Liver (tissue), 9 donors: Measurements from ENCODE around the gene TAPT1. TPM values are rescaled to one million over a fixed set of nuclear protein-coding genes. Genes with fewer than 3 reads are reported as not detected.

ENCODE experiments used
- DNase-seq: peaks from one replicate; pipeline ENCODE4 v3.0.0-alpha.2; 2017; ENCODE audit warnings: low spot score
- H3K27ac ChIP-seq, 2 donors: one replicate each; pipeline ENCODE4 v1.7.0; 2013; ENCODE audit warnings: inconsistent platforms in 2 of 2, low read length in 2 of 2, control low read depth in 1 of 2, low read depth in 1 of 2, mild to moderate bottlenecking in 1 of 2
- H3K27me3 ChIP-seq, 4 donors: one replicate each; pipeline versions ENCODE4 v1.6.1 to v1.7.0; 2013; ENCODE audit warnings: low read length in 3 of 4, inconsistent platforms in 1 of 4, mild to moderate bottlenecking in 1 of 4, moderate library complexity in 1 of 4; ENCODE audit not compliant: control insufficient read depth in 4 of 4, insufficient read depth in 4 of 4
- H3K36me3 ChIP-seq, 4 donors: one replicate each; pipeline versions ENCODE4 v1.6.1 to v1.7.0; 2013; ENCODE audit warnings: low read length in 3 of 4, mild to moderate bottlenecking in 3 of 4, low read depth in 1 of 4, moderate library complexity in 1 of 4; ENCODE audit not compliant: control insufficient read depth in 4 of 4, insufficient read depth in 3 of 4
- H3K4me1 ChIP-seq, 4 donors: one replicate each; pipeline versions ENCODE4 v1.6.1 to v1.7.0; 2013; ENCODE audit warnings: low read length in 3 of 4, mild to moderate bottlenecking in 3 of 4, moderate library complexity in 1 of 4; ENCODE audit not compliant: control insufficient read depth in 4 of 4, insufficient read depth in 4 of 4
- H3K4me3 ChIP-seq, 3 donors: one replicate each; pipeline versions ENCODE4 v1.6.1 to v1.7.0; 2013; ENCODE audit warnings: low read length in 3 of 3, control low read depth in 1 of 3, low read depth in 1 of 3, mild to moderate bottlenecking in 1 of 3
- H3K9ac ChIP-seq, 2 donors: one replicate each; pipeline ENCODE4 v1.7.0; 2013; ENCODE audit warnings: low read length in 2 of 2, mild to moderate bottlenecking in 2 of 2, moderate library complexity in 2 of 2, control low read depth in 1 of 2, low read depth in 1 of 2
- H3K9me3 ChIP-seq, 4 donors: one replicate each; pipeline versions ENCODE4 v1.6.1 to v1.7.0; 2013; ENCODE audit warnings: low read length in 3 of 4; ENCODE audit not compliant: control insufficient read depth in 4 of 4
- EGR1 ChIP-seq, 2 donors: IDR thresholded peaks; 2 replicates each; pipeline ENCODE4 v1.6.1; 2016 to 2018; ENCODE audit warnings: antibody characterized with exemption in 2 of 2, low read depth in 2 of 2
- FOXA1 ChIP-seq: IDR thresholded peaks from 2 replicates; pipeline ENCODE4 v1.6.1; 2016; ENCODE audit warnings: antibody characterized with exemption
- FOXA2 ChIP-seq: IDR thresholded peaks from 2 replicates; pipeline ENCODE4 v1.6.1; 2016; ENCODE audit warnings: antibody characterized with exemption
- GABPA ChIP-seq, 2 donors: IDR thresholded peaks in 1 of 2; conservative IDR thresholded peaks in 1 of 2; 2 replicates each; pipeline ENCODE4 v1.6.1; 2016; ENCODE audit warnings: antibody characterized with exemption in 2 of 2, mild to moderate bottlenecking in 1 of 2, moderate library complexity in 1 of 2
- HNF4A ChIP-seq, 2 donors: conservative IDR thresholded peaks; 2 replicates each; pipeline ENCODE4 v1.6.1; 2016; ENCODE audit warnings: antibody characterized with exemption in 2 of 2, mild to moderate bottlenecking in 2 of 2
- HNF4G ChIP-seq: IDR thresholded peaks from 2 replicates; pipeline ENCODE4 v1.6.1; 2016; ENCODE audit warnings: antibody characterized with exemption
- JUND ChIP-seq, 2 donors: IDR thresholded peaks; 2 replicates each; pipeline ENCODE4 v1.6.1; 2016; ENCODE audit warnings: antibody characterized with exemption in 2 of 2
- NR2F2 ChIP-seq: IDR thresholded peaks from 2 replicates; pipeline ENCODE4 v1.6.1; 2016; ENCODE audit warnings: antibody characterized with exemption
- RAD21 ChIP-seq, 2 donors: IDR thresholded peaks; 2 replicates each; pipeline ENCODE4 v1.6.1; 2016; ENCODE audit warnings: antibody characterized with exemption in 2 of 2, mild to moderate bottlenecking in 2 of 2
- RXRA ChIP-seq, 2 donors: IDR thresholded peaks; 2 replicates each; pipeline ENCODE4 v1.6.1; 2017 to 2018; ENCODE audit warnings: antibody characterized with exemption in 2 of 2, mild to moderate bottlenecking in 1 of 2
- SP1 ChIP-seq: IDR thresholded peaks from 2 replicates; pipeline ENCODE4 v1.6.1; 2018; ENCODE audit warnings: antibody characterized with exemption, mild to moderate bottlenecking
- TAF1 ChIP-seq: conservative IDR thresholded peaks from 2 replicates; pipeline ENCODE4 v1.6.1; 2016; ENCODE audit warnings: antibody characterized with exemption, mild to moderate bottlenecking
- YY1 ChIP-seq: IDR thresholded peaks from 2 replicates; pipeline ENCODE4 v1.6.1; 2016; ENCODE audit warnings: antibody characterized with exemption, mild to moderate bottlenecking
- WGBS: extraction: QIAGEN DNeasy Blood & Tissue Kit; methylation state at CpG from one replicate; pipeline ENCODE4 v1.1.7; 2013; 5-methylcytosine and 5-hydroxymethylcytosine counted together
- polyA plus RNA-seq, 2 donors: library from polyadenylated mRNA; stranded (reverse) in 1 of 2; unstranded in 1 of 2; fragments of 200-250 nt in 1 of 2; fragments of >200 nt in 1 of 2; fragmentation: Nextera tagmentation in 1 of 2; extraction: Ambion mirVana in 1 of 2; gene quantifications; one replicate each; pipeline versions ENCODE4 v1.2.1 to v1.2.3, GENCODE V29; 2013 to 2015
- total RNA-seq, 2 donors: library from RNA; depleted of rRNA; stranded (reverse); fragments of >200 nt; gene quantifications; one replicate each; pipeline ENCODE4 v1.2.3, GENCODE V29; 2014
- TF ChIP-seq, protein P1 (sequence below): IDR thresholded peaks from 2 replicates; pipeline ENCODE4 v1.6.1; 2016; ENCODE audit warnings: antibody characterized with exemption, mild to moderate bottlenecking
- TF ChIP-seq, protein P2 (sequence below): IDR thresholded peaks from 2 replicates; pipeline ENCODE4 v1.6.1; 2016; ENCODE audit warnings: antibody characterized with exemption
- TF ChIP-seq, protein P3 (sequence below): IDR thresholded peaks from 2 replicates; pipeline ENCODE4 v1.6.1; 2016; ENCODE audit warnings: antibody characterized with exemption
- TF ChIP-seq, protein P4 (sequence below): fragments of 150-350 bp; IDR thresholded peaks from 2 replicates; pipeline ENCODE4 v1.5.1; 2017; ENCODE audit warnings: improper control_type of control experiment, low read depth, low read length; ENCODE audit not compliant: missing input control
- TF ChIP-seq, protein P5 (sequence below): IDR thresholded peaks from 2 replicates; pipeline ENCODE4 v1.6.1; 2016; ENCODE audit warnings: antibody characterized with exemption
- donor health status: healthy.
- donor health status: healthy.
- donor health status: healthy.
- donor health status: healthy.
- donor health status: healthy.

The TAPT1 gene
- total and polyA plus RNA-seq, 4 donors, result 12.2 to 53.7 (median 22.1) TPM

DNA sequence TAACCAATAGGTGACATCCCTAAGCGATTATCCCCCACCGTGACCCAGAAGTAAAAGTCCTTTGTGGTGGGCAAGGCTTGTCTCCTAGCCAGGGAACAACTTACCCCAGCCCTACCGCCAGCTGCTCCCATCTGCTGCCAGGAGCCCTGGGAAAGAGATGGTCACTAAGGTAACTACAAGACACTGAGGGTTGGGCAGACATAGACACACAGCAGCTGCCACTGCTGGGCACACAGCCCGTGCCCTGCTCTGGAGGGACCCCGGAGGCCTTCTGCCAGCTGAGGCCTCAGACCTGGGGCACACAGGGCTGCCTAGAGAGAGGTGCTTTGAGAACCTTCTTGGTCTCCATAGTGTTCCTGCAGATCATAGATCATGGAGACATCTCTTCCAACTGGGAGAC, 89.4 kb downstream of the TAPT1 start (continued):
- TF ChIP-seq, protein P1, sequence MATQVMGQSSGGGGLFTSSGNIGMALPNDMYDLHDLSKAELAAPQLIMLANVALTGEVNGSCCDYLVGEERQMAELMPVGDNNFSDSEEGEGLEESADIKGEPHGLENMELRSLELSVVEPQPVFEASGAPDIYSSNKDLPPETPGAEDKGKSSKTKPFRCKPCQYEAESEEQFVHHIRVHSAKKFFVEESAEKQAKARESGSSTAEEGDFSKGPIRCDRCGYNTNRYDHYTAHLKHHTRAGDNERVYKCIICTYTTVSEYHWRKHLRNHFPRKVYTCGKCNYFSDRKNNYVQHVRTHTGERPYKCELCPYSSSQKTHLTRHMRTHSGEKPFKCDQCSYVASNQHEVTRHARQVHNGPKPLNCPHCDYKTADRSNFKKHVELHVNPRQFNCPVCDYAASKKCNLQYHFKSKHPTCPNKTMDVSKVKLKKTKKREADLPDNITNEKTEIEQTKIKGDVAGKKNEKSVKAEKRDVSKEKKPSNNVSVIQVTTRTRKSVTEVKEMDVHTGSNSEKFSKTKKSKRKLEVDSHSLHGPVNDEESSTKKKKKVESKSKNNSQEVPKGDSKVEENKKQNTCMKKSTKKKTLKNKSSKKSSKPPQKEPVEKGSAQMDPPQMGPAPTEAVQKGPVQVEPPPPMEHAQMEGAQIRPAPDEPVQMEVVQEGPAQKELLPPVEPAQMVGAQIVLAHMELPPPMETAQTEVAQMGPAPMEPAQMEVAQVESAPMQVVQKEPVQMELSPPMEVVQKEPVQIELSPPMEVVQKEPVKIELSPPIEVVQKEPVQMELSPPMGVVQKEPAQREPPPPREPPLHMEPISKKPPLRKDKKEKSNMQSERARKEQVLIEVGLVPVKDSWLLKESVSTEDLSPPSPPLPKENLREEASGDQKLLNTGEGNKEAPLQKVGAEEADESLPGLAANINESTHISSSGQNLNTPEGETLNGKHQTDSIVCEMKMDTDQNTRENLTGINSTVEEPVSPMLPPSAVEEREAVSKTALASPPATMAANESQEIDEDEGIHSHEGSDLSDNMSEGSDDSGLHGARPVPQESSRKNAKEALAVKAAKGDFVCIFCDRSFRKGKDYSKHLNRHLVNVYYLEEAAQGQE, result no peak
- TF ChIP-seq EGR1 (IDR thresholded peaks at IDR 0.05; ENCODE audit: low read depth in 2 of 2) (no peak), GABPA (IDR thresholded peaks at IDR 0.05 in 1 of 2, conservative IDR thresholded peaks at IDR 0.05 in 1 of 2) (no peak), YY1 (no peak), RXRA (IDR thresholded peaks at IDR 0.05) (no peak)

DNA sequence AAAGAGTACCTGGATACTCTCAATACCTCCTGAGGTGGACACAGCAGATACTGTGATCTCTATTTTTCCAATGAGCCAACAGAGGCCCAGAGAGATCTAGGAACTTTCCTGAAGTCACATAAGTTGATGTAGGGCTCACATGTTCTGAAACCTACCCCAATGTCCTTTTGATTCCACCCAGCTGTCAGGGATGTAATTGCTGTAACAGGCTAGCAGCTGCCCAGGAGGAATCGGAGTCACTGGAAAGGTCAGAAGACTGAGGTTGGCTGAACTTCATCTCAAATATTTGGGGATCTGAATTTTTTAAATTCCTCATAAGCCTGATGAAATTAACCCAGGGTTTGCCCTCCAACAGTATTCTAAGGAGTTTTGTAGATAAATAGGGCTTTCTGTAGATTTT, 90.0 kb downstream of the TAPT1 start:
- no peak overlapping the region for H3K4me3 ChIP-seq
- H3K27me3 ChIP-seq, result no peaks in the 10 kb centered on the region
- peaks cover 0 to 2% (median under 1%) of the 10 kb centered on the region in 4 donors for H3K9me3 ChIP-seq
- 58% methylated on average over 1 of the region's 1 CpG for WGBS
- no peak overlapping the region for H3K9ac ChIP-seq
- H3K36me3 ChIP-seq, result peaks cover 0 to 1% (median 0%) of the 10 kb centered on the region in 4 donors
- H3K27ac ChIP-seq, result no peak overlapping the region
- TF ChIP-seq NR2F2 (no peak), GABPA (IDR thresholded peaks at IDR 0.05 in 1 of 2, conservative IDR thresholded peaks at IDR 0.05 in 1 of 2) (no peak), JUND (IDR thresholded peaks at IDR 0.05) (no peak), FOXA2 (no peak), RXRA (IDR thresholded peaks at IDR 0.05) (no peak), TAF1 (no peak), RAD21 (IDR thresholded peaks at IDR 0.05) (no peak), YY1 (no peak), HNF4A (conservative IDR thresholded peaks at IDR 0.05) (no peak), EGR1 (IDR thresholded peaks at IDR 0.05; ENCODE audit: low read depth in 2 of 2) (no peak), HNF4G (no peak), SP1 (no peak), FOXA1 (no peak)
- TF ChIP-seq, protein P2, sequence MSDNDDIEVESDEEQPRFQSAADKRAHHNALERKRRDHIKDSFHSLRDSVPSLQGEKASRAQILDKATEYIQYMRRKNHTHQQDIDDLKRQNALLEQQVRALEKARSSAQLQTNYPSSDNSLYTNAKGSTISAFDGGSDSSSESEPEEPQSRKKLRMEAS, result no peak
- TF ChIP-seq, protein P1, result no peak
- TF ChIP-seq, protein P3, sequence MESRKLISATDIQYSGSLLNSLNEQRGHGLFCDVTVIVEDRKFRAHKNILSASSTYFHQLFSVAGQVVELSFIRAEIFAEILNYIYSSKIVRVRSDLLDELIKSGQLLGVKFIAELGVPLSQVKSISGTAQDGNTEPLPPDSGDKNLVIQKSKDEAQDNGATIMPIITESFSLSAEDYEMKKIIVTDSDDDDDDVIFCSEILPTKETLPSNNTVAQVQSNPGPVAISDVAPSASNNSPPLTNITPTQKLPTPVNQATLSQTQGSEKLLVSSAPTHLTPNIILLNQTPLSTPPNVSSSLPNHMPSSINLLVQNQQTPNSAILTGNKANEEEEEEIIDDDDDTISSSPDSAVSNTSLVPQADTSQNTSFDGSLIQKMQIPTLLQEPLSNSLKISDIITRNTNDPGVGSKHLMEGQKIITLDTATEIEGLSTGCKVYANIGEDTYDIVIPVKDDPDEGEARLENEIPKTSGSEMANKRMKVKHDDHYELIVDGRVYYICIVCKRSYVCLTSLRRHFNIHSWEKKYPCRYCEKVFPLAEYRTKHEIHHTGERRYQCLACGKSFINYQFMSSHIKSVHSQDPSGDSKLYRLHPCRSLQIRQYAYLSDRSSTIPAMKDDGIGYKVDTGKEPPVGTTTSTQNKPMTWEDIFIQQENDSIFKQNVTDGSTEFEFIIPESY, result no peak
- TF ChIP-seq, protein P4, sequence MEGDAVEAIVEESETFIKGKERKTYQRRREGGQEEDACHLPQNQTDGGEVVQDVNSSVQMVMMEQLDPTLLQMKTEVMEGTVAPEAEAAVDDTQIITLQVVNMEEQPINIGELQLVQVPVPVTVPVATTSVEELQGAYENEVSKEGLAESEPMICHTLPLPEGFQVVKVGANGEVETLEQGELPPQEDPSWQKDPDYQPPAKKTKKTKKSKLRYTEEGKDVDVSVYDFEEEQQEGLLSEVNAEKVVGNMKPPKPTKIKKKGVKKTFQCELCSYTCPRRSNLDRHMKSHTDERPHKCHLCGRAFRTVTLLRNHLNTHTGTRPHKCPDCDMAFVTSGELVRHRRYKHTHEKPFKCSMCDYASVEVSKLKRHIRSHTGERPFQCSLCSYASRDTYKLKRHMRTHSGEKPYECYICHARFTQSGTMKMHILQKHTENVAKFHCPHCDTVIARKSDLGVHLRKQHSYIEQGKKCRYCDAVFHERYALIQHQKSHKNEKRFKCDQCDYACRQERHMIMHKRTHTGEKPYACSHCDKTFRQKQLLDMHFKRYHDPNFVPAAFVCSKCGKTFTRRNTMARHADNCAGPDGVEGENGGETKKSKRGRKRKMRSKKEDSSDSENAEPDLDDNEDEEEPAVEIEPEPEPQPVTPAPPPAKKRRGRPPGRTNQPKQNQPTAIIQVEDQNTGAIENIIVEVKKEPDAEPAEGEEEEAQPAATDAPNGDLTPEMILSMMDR, result no peak
- TF ChIP-seq, protein P5, sequence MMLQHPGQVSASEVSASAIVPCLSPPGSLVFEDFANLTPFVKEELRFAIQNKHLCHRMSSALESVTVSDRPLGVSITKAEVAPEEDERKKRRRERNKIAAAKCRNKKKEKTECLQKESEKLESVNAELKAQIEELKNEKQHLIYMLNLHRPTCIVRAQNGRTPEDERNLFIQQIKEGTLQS, result no peak
- DNase-seq, result no peak
- no peaks in the 10 kb centered on the region for H3K4me1 ChIP-seq
